ENCODE measurements around the gene TTC39C. TPM values are rescaled to one million over a fixed set of nuclear protein-coding genes. Genes with fewer than 3 reads are reported as not detected.

The TTC39C gene
- total RNA-seq, 1 donor from 2014 or later: 14.3 TPM

- TF ChIP-seq CTCF (IDR thresholded peaks at IDR 0.05; ENCODE audit: unreplicated experiment): no peak
- H3K36me3 Mint-ChIP-seq (ENCODE audit: low read depth, unreplicated experiment): no peaks in the 10 kb centered on the region
- DNase-seq (ENCODE audit: low spot score): no peak
- H3K27me3 Mint-ChIP-seq (ENCODE audit: unreplicated experiment): no peaks in the 10 kb centered on the region
- H3K9me3 Mint-ChIP-seq (ENCODE audit: unreplicated experiment): no peaks in the 10 kb centered on the region
- no peak overlapping the region for H3K27ac Mint-ChIP-seq (ENCODE audit: unreplicated experiment)
- H3K4me1 Mint-ChIP-seq (ENCODE audit: unreplicated experiment): no peaks in the 10 kb centered on the region
- no peak overlapping the region for H3K4me3 Mint-ChIP-seq (ENCODE audit: unreplicated experiment)
Measured at GRCh38 chr18:24000613-24001490, 13.7 kb upstream of the TTC39C start.

- Mint-ChIP-seq H3K27ac (ENCODE audit: unreplicated experiment) (no peak overlapping the region), H3K36me3 (ENCODE audit: low read depth, unreplicated experiment) (no peaks in the 10 kb centered on the region), H3K9me3 (ENCODE audit: unreplicated experiment) (no peaks in the 10 kb centered on the region), H3K4me1 (ENCODE audit: unreplicated experiment) (no peaks in the 10 kb centered on the region), H3K27me3 (ENCODE audit: unreplicated experiment) (no peaks in the 10 kb centered on the region), H3K4me3 (ENCODE audit: unreplicated experiment) (no peak overlapping the region)
- no peak for DNase-seq (ENCODE audit: low spot score)
- no peak for TF ChIP-seq CTCF (IDR thresholded peaks at IDR 0.05; ENCODE audit: unreplicated experiment)
Measured at GRCh38 chr18:24002479-24002878, 12.1 kb upstream of the TTC39C start.

GRCh38 chr18:24003288-24003687, 11.3 kb upstream of the TTC39C start:
- Mint-ChIP-seq H3K4me3 (ENCODE audit: unreplicated experiment) (no peak overlapping the region), H3K27ac (ENCODE audit: unreplicated experiment) (no peak overlapping the region), H3K36me3 (ENCODE audit: low read depth, unreplicated experiment) (no peaks in the 10 kb centered on the region), H3K9me3 (ENCODE audit: unreplicated experiment) (no peaks in the 10 kb centered on the region), H3K27me3 (ENCODE audit: unreplicated experiment) (no peaks in the 10 kb centered on the region), H3K4me1 (ENCODE audit: unreplicated experiment) (no peaks in the 10 kb centered on the region)
- no peak for TF ChIP-seq CTCF (IDR thresholded peaks at IDR 0.05; ENCODE audit: unreplicated experiment)
- no peak for DNase-seq (ENCODE audit: low spot score)

- TF ChIP-seq CTCF (IDR thresholded peaks at IDR 0.05; ENCODE audit: unreplicated experiment): no peak
Measured at GRCh38 chr18:24003903-24004640, 10.5 kb upstream of the TTC39C start.

More at GRCh38 chr18:24003903-24004640, 10.5 kb upstream of the TTC39C start:
- no peak overlapping the region for H3K27ac Mint-ChIP-seq (ENCODE audit: unreplicated experiment)
- no peaks in the 10 kb centered on the region for H3K9me3 Mint-ChIP-seq (ENCODE audit: unreplicated experiment)
- H3K4me3 Mint-ChIP-seq (ENCODE audit: unreplicated experiment): no peak overlapping the region
- DNase-seq (ENCODE audit: low spot score): no peak
- H3K36me3 Mint-ChIP-seq (ENCODE audit: low read depth, unreplicated experiment): no peaks in the 10 kb centered on the region
- no peaks in the 10 kb centered on the region for H3K27me3 Mint-ChIP-seq (ENCODE audit: unreplicated experiment)
- H3K4me1 Mint-ChIP-seq (ENCODE audit: unreplicated experiment): no peaks in the 10 kb centered on the region

Measured in endothelial cell (in vitro differentiated cells).